Lower leg skin (tissue), 4 donors: Measurements from ENCODE around the gene SCRN2. TPM values are rescaled to one million over a fixed set of nuclear protein-coding genes. Genes with fewer than 3 reads are reported as not detected.

Experiments
- DNase-seq, 2 donors: peaks; one replicate each; pipeline ENCODE4 v3.0.0-alpha.2; 2019; ENCODE audit warnings: low spot score in 2 of 2
- H3K4me3 ChIP-seq: fragments of 200-600 bp; sonication (generic); 2 replicates; pipeline ENCODE4 v1.5.1; 2017; ENCODE audit warnings: mild to moderate bottlenecking, low read depth; ENCODE audit not compliant: poor library complexity, severe bottlenecking
- CTCF ChIP-seq, 3 donors: fragments of 450-650 bp; IDR thresholded peaks; one replicate each; pipeline ENCODE4 v1.5.1; 2016; ENCODE audit warnings: antibody characterized with exemption in 3 of 3, mild to moderate bottlenecking in 3 of 3, moderate library complexity in 2 of 3
- POLR2A ChIP-seq, 2 donors: fragments of 450-650 bp; IDR thresholded peaks; one replicate each; pipeline ENCODE4 v1.6.1; 2016 to 2017; ENCODE audit warnings: antibody characterized with exemption in 2 of 2, mild to moderate bottlenecking in 1 of 2, moderate library complexity in 1 of 2
- WGBS, 2 donors: methylation state at CpG; one replicate each; pipeline ENCODE4 v1.1.5; 2018; 5-methylcytosine and 5-hydroxymethylcytosine counted together
- intact Hi-C: fragments of 100-400 bp; cut with DNase I; formaldehyde crosslinking; loops from one replicate; pipeline ENCODE4 v1.15.0; 2023; ENCODE audit warnings: low total_unique reads
- total RNA-seq, 4 donors: library from RNA; depleted of rRNA; stranded (reverse); fragments of >200 nt; gene quantifications; one replicate each; pipeline ENCODE4 v1.1.0, GENCODE V29; 2016

SCRN2 gene
- total RNA-seq, 4 donors from 2014 or later, result 23.1 to 37.9 (median 28.3) TPM

DNA sequence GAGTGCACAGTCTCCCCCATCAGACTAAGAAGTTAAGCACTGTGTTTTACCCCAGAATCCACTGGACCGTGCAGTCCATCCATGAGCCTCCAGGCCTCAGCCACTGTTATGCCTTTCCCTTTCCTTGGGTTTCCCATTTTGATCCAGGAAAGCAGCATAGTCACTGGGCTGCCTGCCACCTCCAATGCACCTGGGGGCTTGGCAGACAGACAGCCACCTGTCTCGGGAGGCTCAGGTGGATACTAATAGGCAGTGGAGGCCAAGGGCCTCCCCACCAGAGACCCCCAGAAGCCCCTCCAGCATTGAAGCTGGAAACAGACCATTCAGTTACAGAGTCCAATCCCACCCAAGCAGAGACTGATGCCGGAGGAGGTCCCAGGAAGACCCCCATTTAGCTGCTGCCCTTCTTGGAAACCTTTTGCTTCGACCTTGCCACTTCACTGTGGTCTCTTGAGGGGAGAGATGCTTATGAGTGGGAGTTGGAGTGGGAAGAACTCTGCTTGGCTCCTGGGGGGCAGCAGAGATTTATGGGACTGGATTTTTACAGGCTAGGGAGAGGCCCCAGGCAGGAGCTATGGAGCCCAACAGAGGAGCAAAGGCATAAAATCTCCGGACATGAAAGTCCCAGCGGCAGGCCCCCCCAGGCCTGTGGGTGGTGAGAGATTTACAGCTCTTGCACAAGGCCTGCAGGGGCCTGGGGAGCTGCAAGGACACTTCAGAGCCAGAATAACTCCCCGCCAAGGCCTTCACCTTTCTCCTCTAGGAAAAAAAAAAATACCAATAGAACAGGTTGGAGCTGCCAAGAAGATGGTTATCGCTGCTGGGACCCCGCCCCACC lies 42.7 kb upstream of the SCRN2 start:
- H3K4me3 ChIP-seq, result no peak overlapping the region
- no peak for DNase-seq
- intact Hi-C loops, result no loop called here
- WGBS, 2 donors, result 32 to 59% methylated on average over 9 of the region's 9 CpGs
- TF ChIP-seq CTCF (IDR thresholded peaks at IDR 0.05) (no peak), POLR2A (IDR thresholded peaks at IDR 0.05) (no peak)

GRCh38 chr17:47882695-47883588 lies 41.9 kb upstream of the SCRN2 start:
- H3K4me3 ChIP-seq, result no peak overlapping the region
- WGBS, 2 donors, result 63 to 78% methylated on average over 9 of the region's 9 CpGs
- TF ChIP-seq CTCF (IDR thresholded peaks at IDR 0.05) (no peak), POLR2A (IDR thresholded peaks at IDR 0.05) (no peak)

GRCh38 chr17:47882247-47882646 lies 41.2 kb upstream of the SCRN2 start:
- TF ChIP-seq POLR2A (IDR thresholded peaks at IDR 0.05) (no peak), CTCF (IDR thresholded peaks at IDR 0.05) (no peak)
- 5 to 21% methylated on average over 7 of the region's 7 CpGs for WGBS, 2 donors
- intact Hi-C loops, result no loop called here
- no peak for DNase-seq
- H3K4me3 ChIP-seq, result no peak overlapping the region

More at GRCh38 chr17:47882695-47883588, 41.9 kb upstream of the SCRN2 start:
- intact Hi-C loops, result no loop called here
- DNase-seq, result no peak

DNA sequence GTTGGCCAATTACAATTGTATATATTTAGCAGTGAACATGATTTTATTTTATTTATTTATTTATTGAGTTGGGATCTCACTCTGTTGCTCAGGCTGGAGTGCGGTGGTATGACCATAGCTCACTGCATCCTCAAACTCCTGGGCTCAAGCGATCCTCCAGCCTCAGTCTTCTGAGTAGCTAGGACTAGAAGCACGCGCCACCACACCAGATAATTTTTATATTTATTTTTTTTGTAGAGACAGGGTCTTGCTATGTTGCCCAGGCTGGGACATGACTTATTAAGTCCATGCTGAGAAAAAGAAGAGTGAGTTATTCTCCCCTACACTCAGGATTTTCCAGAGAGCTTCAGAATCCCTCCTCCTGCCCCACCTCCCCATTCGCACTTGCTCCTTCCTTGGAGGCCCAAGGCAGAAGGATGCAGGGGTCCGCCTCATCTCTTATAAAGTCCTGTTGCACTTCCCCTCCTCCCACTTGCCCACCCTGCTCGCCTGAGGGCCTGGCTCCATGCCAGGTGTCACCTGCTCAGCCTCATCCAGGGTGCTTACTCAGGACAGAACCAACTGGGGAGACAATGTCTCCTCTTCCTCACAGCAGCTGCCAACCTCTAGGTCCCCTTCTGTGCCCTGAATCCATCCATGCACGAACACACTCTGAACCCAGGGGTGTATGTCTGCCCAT lies 38.8 kb upstream of the SCRN2 start:
- 80 to 88% methylated on average over 8 of the region's 8 CpGs for WGBS, 2 donors
- TF ChIP-seq CTCF (IDR thresholded peaks at IDR 0.05), result no peak
- TF ChIP-seq POLR2A (IDR thresholded peaks at IDR 0.05), result no peak
- H3K4me3 ChIP-seq, result no peak overlapping the region
- intact Hi-C loops, result loop anchor here (2.0 kb wide), 1 partner anchor 43 kb away; no protein-coding TSS in a partner anchor
- no peak for DNase-seq

DNA sequence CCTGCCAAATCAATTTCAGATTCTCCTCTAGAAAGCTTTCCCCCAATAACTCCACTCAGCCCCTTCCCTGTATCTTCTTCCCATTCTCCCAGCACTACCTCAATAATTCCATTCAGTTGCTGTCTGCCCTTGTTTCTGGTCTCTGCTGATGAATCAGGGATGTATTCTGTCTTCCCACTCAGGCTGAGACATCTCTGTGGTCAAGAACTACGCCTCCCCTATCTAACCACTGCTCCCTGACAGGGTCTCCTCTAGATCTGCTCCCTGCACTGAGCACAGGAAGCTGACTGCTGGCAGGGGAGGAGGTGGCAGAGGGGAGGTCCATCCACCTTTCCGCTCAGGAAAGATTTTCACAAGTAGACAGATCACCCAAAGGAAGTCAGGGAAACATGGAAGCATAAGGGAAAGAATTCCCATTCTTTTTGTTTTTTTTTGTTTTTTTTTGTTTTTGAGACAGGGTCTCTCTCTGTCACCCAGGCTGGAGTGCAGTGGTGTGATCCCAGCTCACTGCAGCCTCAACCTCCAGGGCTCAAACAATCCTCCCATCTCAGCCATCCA lies 38.0 kb upstream of the SCRN2 start:
- intact Hi-C loops, result no loop called here
- WGBS, 2 donors, result 73 to 76% methylated on average over 2 of the region's 2 CpGs
- H3K4me3 ChIP-seq, result no peak overlapping the region
- DNase-seq, result no peak
- TF ChIP-seq POLR2A (IDR thresholded peaks at IDR 0.05), result no peak
- no peak for TF ChIP-seq CTCF (IDR thresholded peaks at IDR 0.05)
